HepG2 (cell line): ENCODE measurements around the gene TC2N. TPM values are rescaled to one million over a fixed set of nuclear protein-coding genes. Genes with fewer than 3 reads are reported as not detected.

Experiments
- AHDC1 ChIP-seq: sonication (generic); formaldehyde crosslinking; IDR thresholded peaks from 2 replicates; pipeline ENCODE4 v1.5.1; 2020; ENCODE audit warnings: mild to moderate bottlenecking, missing genetic modification reagents, borderline replicate concordance
- BRF2 ChIP-seq: sonication (generic); formaldehyde crosslinking; IDR thresholded peaks from 2 replicates; pipeline ENCODE4 v1.8.1; 2022; ENCODE audit warnings: mild to moderate bottlenecking, missing genetic modification reagents
- CEBPG ChIP-seq: IDR thresholded peaks from 2 replicates; pipeline ENCODE4 v1.6.1; 2016
- HNRNPK ChIP-seq: fragments of 200-400 bp; formaldehyde crosslinking; IDR thresholded peaks from 2 replicates; pipeline ENCODE4 v1.6.1; 2018; ENCODE audit warnings: low read length, low read depth, moderate library complexity, mild to moderate bottlenecking; ENCODE audit not compliant: poor library complexity, severe bottlenecking
- IRF1 ChIP-seq: sonication (generic); formaldehyde crosslinking; IDR thresholded peaks from 2 replicates; pipeline ENCODE4 v1.4.0; 2020; ENCODE audit warnings: low read depth, mild to moderate bottlenecking, missing genetic modification reagents
- LCORL ChIP-seq, 2 experiments: fragments of 450-650 bp in 1 of 2; sonication (generic) in 1 of 2; formaldehyde crosslinking in 1 of 2; IDR thresholded peaks; 2 replicates each; pipeline versions ENCODE4 v1.5.0 to v1.6.1; 2017 to 2020; ENCODE audit warnings: antibody characterized with exemption in 1 of 2, missing genetic modification reagents in 1 of 2
- MAF1 ChIP-seq: sonication (generic); formaldehyde crosslinking; IDR thresholded peaks from 2 replicates; pipeline ENCODE4 v1.5.0; 2020; ENCODE audit warnings: missing genetic modification reagents, borderline replicate concordance
- MAFK ChIP-seq, 2 experiments: IDR thresholded peaks in 1 of 2; conservative IDR thresholded peaks in 1 of 2; 2 replicates each; pipeline ENCODE4 v1.6.1; 2011; ENCODE audit warnings: improper control_type of control experiment in 2 of 2, low read length in 2 of 2
- NFE2L2 ChIP-seq: fragments of 150-350 bp; IDR thresholded peaks from 2 replicates; pipeline ENCODE4 v1.6.1; 2014; ENCODE audit warnings: low read length
- RBAK ChIP-seq: sonication (generic); formaldehyde crosslinking; IDR thresholded peaks from 2 replicates; pipeline ENCODE4 v1.5.1; 2020; ENCODE audit warnings: mild to moderate bottlenecking, missing genetic modification reagents
- TCF12 ChIP-seq, 2 experiments: fragments of 450-650 bp in 1 of 2; sonication (generic) in 1 of 2; formaldehyde crosslinking in 1 of 2; IDR thresholded peaks; 2 replicates each; pipeline versions ENCODE4 v1.6.1 to v1.8.0; 2017 to 2022; ENCODE audit warnings: antibody characterized with exemption in 1 of 2, mild to moderate bottlenecking in 1 of 2, missing genetic modification reagents in 1 of 2, moderate library complexity in 1 of 2
- TERF1 ChIP-seq: sonication (generic); formaldehyde crosslinking; IDR thresholded peaks from 2 replicates; pipeline ENCODE4 v1.8.0; 2022; ENCODE audit warnings: mild to moderate bottlenecking, missing genetic modification reagents, moderate library complexity
- ZBTB26 ChIP-seq: IDR thresholded peaks from 2 replicates; pipeline ENCODE4 v1.6.1; 2016; ENCODE audit warnings: missing compliant biosample characterization, missing genetic modification reagents, borderline replicate concordance
- ZNF10 ChIP-seq: sonication (generic); formaldehyde crosslinking; IDR thresholded peaks from 2 replicates; pipeline ENCODE4 v1.4.0; 2020; ENCODE audit warnings: mild to moderate bottlenecking, low read depth, missing genetic modification reagents, borderline replicate concordance
- ZNF232 ChIP-seq: sonication (generic); formaldehyde crosslinking; IDR thresholded peaks from 2 replicates; pipeline ENCODE4 v1.4.0; 2020; ENCODE audit warnings: missing genetic modification reagents, borderline replicate concordance
- ZNF264 ChIP-seq: sonication (generic); formaldehyde crosslinking; IDR thresholded peaks from 2 replicates; pipeline ENCODE4 v1.4.0; 2020; ENCODE audit warnings: missing genetic modification reagents
- ZNF382 ChIP-seq: sonication (generic); formaldehyde crosslinking; IDR thresholded peaks from 2 replicates; pipeline ENCODE4 v1.5.0; 2020; ENCODE audit warnings: missing genetic modification reagents, mild to moderate bottlenecking, borderline replicate concordance
- ZNF652 ChIP-seq: IDR thresholded peaks from 2 replicates; pipeline ENCODE4 v1.6.1; 2016; ENCODE audit warnings: low read depth, borderline replicate concordance
- ZNF746 ChIP-seq: sonication (generic); formaldehyde crosslinking; IDR thresholded peaks from 2 replicates; pipeline ENCODE4 v1.8.0; 2022; ENCODE audit warnings: mild to moderate bottlenecking, missing genetic modification reagents
- ZNF891 ChIP-seq: sonication (generic); formaldehyde crosslinking; IDR thresholded peaks from 2 replicates; pipeline ENCODE4 v1.5.0; 2020; ENCODE audit warnings: mild to moderate bottlenecking, missing genetic modification reagents
- polyA plus RNA-seq, 8 experiments: library from polyadenylated mRNA; depleted of rRNA in 3 of 8; stranded (reverse) in 7 of 8; unstranded in 1 of 8; fragments of >200 nt; fragmentation: Illumina TruSeq in 4 of 8; extraction: Trizol in 4 of 8; gene quantifications; 2 replicates each; pipeline versions ENCODE4 v1.2.1 to v1.2.3, GENCODE V29; 2011 to 2016; ENCODE audit warnings: low read depth in 4 of 8, missing spikeins in 1 of 8, mixed read lengths in 1 of 8; ENCODE audit not compliant: insufficient read depth in 1 of 8
- total RNA-seq, 5 experiments: library from RNA; depleted of rRNA; stranded (reverse); fragments of >200 nt; fragmentation: Illumina TruSeq; extraction: Trizol; gene quantifications; 2 replicates each; pipeline ENCODE4 v1.2.3, GENCODE V29; 2016; ENCODE audit warnings: low read depth in 1 of 5

The TC2N gene
- total and polyA plus RNA-seq, 2 of the 13 experiments (the other 11 are each of a cell fraction or from before 2014, with no cell fraction given) = 0.03 TPM; not detected in 1

- TF ChIP-seq MAFK (conservative IDR thresholded peaks at IDR 0.05 in 1 of 2, IDR thresholded peaks at IDR 0.05 in 1 of 2; ENCODE audit: low read length in 2 of 2) (no peak), TCF12 (IDR thresholded peaks at IDR 0.05) (no peak), TCF12 (CRISPR knock-in tag; IDR thresholded peaks at IDR 0.05) (no peak), ZNF264 (CRISPR knock-in tag) (no peak), ZNF232 (CRISPR knock-in tag) (no peak), BRF2 (CRISPR knock-in tag) (no peak), ZNF746 (CRISPR knock-in tag) (no peak), ZNF382 (CRISPR knock-in tag) (no peak), ZNF891 (CRISPR knock-in tag) (no peak), ZBTB26 (CRISPR knock-in tag) (no peak), IRF1 (CRISPR knock-in tag) (no peak), CEBPG (CRISPR knock-in tag) (0 out of 2 replicates have a peak, but pooled peaks have one; percentile 5), ZNF652 (CRISPR knock-in tag) (no peak), MAF1 (CRISPR knock-in tag) (no peak), NFE2L2 (no peak), ZNF10 (CRISPR knock-in tag) (no peak), LCORL (IDR thresholded peaks at IDR 0.05) (no peak), LCORL (CRISPR knock-in tag; IDR thresholded peaks at IDR 0.05) (no peak), AHDC1 (no peak), TERF1 (CRISPR knock-in tag) (no peak), HNRNPK (no peak), RBAK (CRISPR knock-in tag) (peak; percentile 76; the same call in 1 of the 2 replicates)
Measured at GRCh38 chr14:91898372-91898771, 31.0 kb upstream of the TC2N start (continued).
